Endothelial cell of umbilical vein (primary cell): ENCODE data around the gene DNAJC11. TPM values are rescaled to one million over a fixed set of nuclear protein-coding genes. Genes with fewer than 3 reads are reported as not detected.
"Not testable (repeated sequence)": the region's sequence is repeated elsewhere in the genome, so short reads cannot be mapped to it uniquely, and the experiment has no call there.

Experiments used
- BruUV-seq: library from RNA; stranded (reverse); fragments of 400-500 nt; replicated peaks from 2 replicates; lab custom pipeline; 2021; lab: Mats Ljungman, UMichigan
- CTCF ChIA-PET: fragments of 300-600, 350-600 bp; sonication (Branson Sonifier 250); formaldehyde crosslinking; loops from one replicate; lab custom pipeline; 2021; ENCODE audit warnings: antibody characterized with exemption, inconsistent platforms; lab: Charles Lee
- POLR2A ChIA-PET: fragments of 300-600, 350-600 bp; sonication (Branson Sonifier 250); formaldehyde crosslinking; loops from one replicate; lab custom pipeline; 2021; ENCODE audit warnings: antibody characterized with exemption, inconsistent platforms; lab: Charles Lee
- DNase-seq: peaks from one replicate; pipeline ENCODE4 v3.0.0-alpha.2; 2011; ENCODE audit warnings: low read depth, low spot score
- FAIRE-seq: peaks from 2 replicates; lab custom pipeline; 2011; peaks lifted over from hg19 to GRCh38; lab: Jason Lieb, UNC
- H2AFZ ChIP-seq: 2 replicates; pipeline ENCODE4 v1.6.0; 2012; ENCODE audit warnings: low read depth, low read length, control low read depth, inconsistent platforms
- H3K27ac ChIP-seq: 2 replicates; pipeline ENCODE4 v1.5.1; 2011; ENCODE audit warnings: low read depth, mild to moderate bottlenecking, control low read depth, low read length, moderate library complexity; ENCODE audit not compliant: insufficient read depth
- H3K27me3 ChIP-seq, 2 experiments: 2 replicates each; pipeline versions ENCODE4 v1.6.0 to v1.6.1; 2011; ENCODE audit warnings: low read length in 2 of 2, mixed read lengths in 1 of 2; ENCODE audit not compliant: control insufficient read depth in 2 of 2, insufficient read depth in 2 of 2
- H3K36me3 ChIP-seq, 2 experiments: 2 replicates in 1 of 2; 3 replicates in 1 of 2; pipeline ENCODE4 v1.5.1; 2011; ENCODE audit warnings: low read length in 2 of 2, mild to moderate bottlenecking in 1 of 2, moderate library complexity in 1 of 2; ENCODE audit not compliant: control insufficient read depth in 2 of 2, insufficient read depth in 2 of 2; ENCODE audit errors: extremely low read depth in 1 of 2
- H3K4me1 ChIP-seq: 3 replicates; pipeline ENCODE4 v1.5.1; 2011; ENCODE audit warnings: mild to moderate bottlenecking, low read length; ENCODE audit not compliant: control insufficient read depth, insufficient read depth; ENCODE audit errors: extremely low read depth
- H3K4me2 ChIP-seq: 2 replicates; pipeline ENCODE4 v1.6.1; 2011; ENCODE audit warnings: low read length, control low read depth, mixed read lengths; ENCODE audit not compliant: insufficient read depth
- H3K4me3 ChIP-seq, 3 experiments: fragments of 200-600 bp in 1 of 3; sonication (generic), shearing (Covaris generic) in 1 of 3; replicated peaks in 1 of 3; 2 replicates each; pipeline ENCODE4 v1.5.1; 2011 to 2016; ENCODE audit warnings: control low read depth in 3 of 3, low read length in 3 of 3, mild to moderate bottlenecking in 2 of 3, inconsistent platforms in 1 of 3, low read depth in 1 of 3, moderate library complexity in 1 of 3; ENCODE audit not compliant: insufficient read depth in 1 of 3
- H3K79me2 ChIP-seq: 2 replicates; pipeline ENCODE4 v1.6.0; 2012; ENCODE audit warnings: low read length, inconsistent platforms; ENCODE audit not compliant: control insufficient read depth, insufficient read depth
- H3K9ac ChIP-seq: replicated peaks from 2 replicates; pipeline ENCODE3; 2011; ENCODE audit warnings: low read length, control low read depth; ENCODE audit not compliant: insufficient read depth; ENCODE audit errors: extremely low read depth
- H3K9me1 ChIP-seq: replicated peaks from 3 replicates; pipeline ENCODE4 v1.6.0; 2011; ENCODE audit warnings: mild to moderate bottlenecking, low read length; ENCODE audit not compliant: control insufficient read depth, insufficient read depth; ENCODE audit errors: extremely low read depth
- H3K9me3 ChIP-seq: replicated peaks from 2 replicates; pipeline ENCODE4 v1.5.1; 2012; ENCODE audit warnings: low read length, inconsistent platforms; ENCODE audit not compliant: control insufficient read depth, insufficient read depth
- H4K20me1 ChIP-seq: replicated peaks from 2 replicates; pipeline ENCODE3; 2011; ENCODE audit warnings: mild to moderate bottlenecking, low read length; ENCODE audit not compliant: control insufficient read depth, insufficient read depth; ENCODE audit errors: extremely low read depth
- EZH2 ChIP-seq: IDR thresholded peaks from 2 replicates; pipeline ENCODE4 v1.6.1; 2012; ENCODE audit warnings: borderline replicate concordance, low read depth, mild to moderate bottlenecking, moderate library complexity, low read length, inconsistent platforms; ENCODE audit not compliant: severe bottlenecking
- FOS ChIP-seq: IDR thresholded peaks from 2 replicates; pipeline ENCODE4 v1.6.1; 2011; ENCODE audit warnings: mild to moderate bottlenecking, low read length, moderate library complexity, borderline replicate concordance; ENCODE audit not compliant: insufficient read depth
- GATA2 ChIP-seq: IDR thresholded peaks from 2 replicates; pipeline ENCODE4 v1.7.0; 2011; ENCODE audit warnings: low read depth, mild to moderate bottlenecking, moderate library complexity, mixed read lengths, low read length; ENCODE audit not compliant: insufficient read length, insufficient read depth
- JUN ChIP-seq: IDR thresholded peaks from 2 replicates; pipeline ENCODE4 v1.6.1; 2011; ENCODE audit warnings: borderline replicate concordance, low read depth; ENCODE audit not compliant: insufficient read length, insufficient read depth
- MYC ChIP-seq: IDR thresholded peaks from one replicate; pipeline ENCODE4 v1.6.1; 2011; ENCODE audit warnings: mild to moderate bottlenecking, low read depth, low read length
- POLR2AphosphoS5 ChIP-seq: IDR thresholded peaks from 2 replicates; pipeline ENCODE4 v1.6.1; 2012; ENCODE audit warnings: low read depth, mild to moderate bottlenecking, control low read depth, low read length, moderate library complexity; ENCODE audit not compliant: insufficient read depth
- dilution Hi-C: fragments of 300-500 bp; cut with MboI; formaldehyde crosslinking; loops from one replicate; pipeline ENCODE4 v1.15.0; 2019; ENCODE audit warnings: low sequenced_read_pairs; ENCODE audit not compliant: extremely low pct_ligation_motif_present
- intact Hi-C: fragments of 100-400 bp; cut with micrococcal nuclease; formaldehyde crosslinking; loops from one replicate; pipeline ENCODE4 v1.10.0; 2022
- polyA plus RNA-seq, 4 experiments: library from polyadenylated mRNA; depleted of rRNA in 3 of 4; stranded (reverse) in 3 of 4; unstranded in 1 of 4; fragments of >200 nt; gene quantifications; 2 replicates each; pipeline versions ENCODE4 v1.2.1 to v1.2.3, GENCODE V29; 2011 to 2012; ENCODE audit warnings: missing spikeins in 1 of 4
- total RNA-seq: library from RNA; stranded (reverse); gene quantifications from 2 replicates; pipeline ENCODE4 v1.2.3, GENCODE V29; 2021
- TF ChIP-seq, protein P1 (sequence below), 2 donors: IDR thresholded peaks; 1 replicate in 1 of 2; 2 replicates in 1 of 2; pipeline ENCODE4 v1.5.1; 2011; ENCODE audit warnings: low read length in 2 of 2, mild to moderate bottlenecking in 2 of 2, moderate library complexity in 2 of 2, control low read depth in 1 of 2, inconsistent platforms in 1 of 2, low read depth in 1 of 2; ENCODE audit not compliant: insufficient read depth in 1 of 2; ENCODE audit errors: extremely low read depth in 1 of 2

DNAJC11 gene
- total and polyA plus RNA-seq, 2 donors (not counting 3 experiments of a cell fraction or from before 2014, with no cell fraction given): 31.1 to 64.3 TPM

DNA sequence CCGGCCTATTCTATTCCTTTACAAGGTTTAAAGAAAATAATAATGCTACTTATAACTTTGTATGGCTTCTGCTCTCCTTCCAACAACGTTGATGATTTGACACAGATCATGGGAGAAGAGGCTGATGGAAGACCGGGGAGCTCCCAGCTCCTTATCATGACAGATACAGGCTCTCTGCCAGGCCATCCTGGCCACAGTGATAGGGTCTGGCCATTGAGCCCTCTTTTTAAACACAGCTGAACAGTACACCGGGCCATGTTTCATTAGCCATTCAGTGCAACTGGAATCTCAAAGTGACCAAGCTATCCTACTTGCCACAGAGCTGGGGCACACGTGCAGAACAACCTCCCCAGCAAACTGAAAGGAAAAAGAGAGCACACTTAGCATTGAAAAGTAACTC lies 34.9 kb downstream of the DNAJC11 start:
- H3K4me3 ChIP-seq: no peak overlapping the region
- H3K9me3 ChIP-seq: no peaks in the 10 kb centered on the region
- CTCF ChIA-PET: no interaction called here
- TF ChIP-seq GATA2: no peak
- TF ChIP-seq EZH2: no peak
- TF ChIP-seq POLR2AphosphoS5: no peak
- TF ChIP-seq, protein P1, sequence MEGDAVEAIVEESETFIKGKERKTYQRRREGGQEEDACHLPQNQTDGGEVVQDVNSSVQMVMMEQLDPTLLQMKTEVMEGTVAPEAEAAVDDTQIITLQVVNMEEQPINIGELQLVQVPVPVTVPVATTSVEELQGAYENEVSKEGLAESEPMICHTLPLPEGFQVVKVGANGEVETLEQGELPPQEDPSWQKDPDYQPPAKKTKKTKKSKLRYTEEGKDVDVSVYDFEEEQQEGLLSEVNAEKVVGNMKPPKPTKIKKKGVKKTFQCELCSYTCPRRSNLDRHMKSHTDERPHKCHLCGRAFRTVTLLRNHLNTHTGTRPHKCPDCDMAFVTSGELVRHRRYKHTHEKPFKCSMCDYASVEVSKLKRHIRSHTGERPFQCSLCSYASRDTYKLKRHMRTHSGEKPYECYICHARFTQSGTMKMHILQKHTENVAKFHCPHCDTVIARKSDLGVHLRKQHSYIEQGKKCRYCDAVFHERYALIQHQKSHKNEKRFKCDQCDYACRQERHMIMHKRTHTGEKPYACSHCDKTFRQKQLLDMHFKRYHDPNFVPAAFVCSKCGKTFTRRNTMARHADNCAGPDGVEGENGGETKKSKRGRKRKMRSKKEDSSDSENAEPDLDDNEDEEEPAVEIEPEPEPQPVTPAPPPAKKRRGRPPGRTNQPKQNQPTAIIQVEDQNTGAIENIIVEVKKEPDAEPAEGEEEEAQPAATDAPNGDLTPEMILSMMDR (IDR thresholded peaks at IDR 0.05; ENCODE audit: extremely low read depth in 1 of 2, insufficient read depth in 1 of 2, low read depth in 1 of 2, low read length in 2 of 2): no peak
- no peak for TF ChIP-seq MYC
- TF ChIP-seq JUN: no peak
- TF ChIP-seq FOS: no peak
- BruUV-seq: no TSS peak
- H3K9ac ChIP-seq: no peak overlapping the region
- H3K36me3 ChIP-seq: peaks cover 4 to 8% of the 10 kb centered on the region in 2 experiments
- POLR2A ChIA-PET: no interaction called here
- H3K4me1 ChIP-seq: no peaks in the 10 kb centered on the region
- no peaks in the 10 kb centered on the region for H3K9me1 ChIP-seq
- intact Hi-C loops: no loop called here
- H3K79me2 ChIP-seq: no peaks in the 10 kb centered on the region
- dilution Hi-C loops: no loop called here
- H4K20me1 ChIP-seq: no peaks in the 10 kb centered on the region
- no peak overlapping the region for H3K4me2 ChIP-seq
- no peaks in the 10 kb centered on the region for H3K27me3 ChIP-seq
- FAIRE-seq (no peak), DNase-seq (no peak)
- no peak overlapping the region for H2AFZ ChIP-seq
- no peak overlapping the region for H3K27ac ChIP-seq

DNA sequence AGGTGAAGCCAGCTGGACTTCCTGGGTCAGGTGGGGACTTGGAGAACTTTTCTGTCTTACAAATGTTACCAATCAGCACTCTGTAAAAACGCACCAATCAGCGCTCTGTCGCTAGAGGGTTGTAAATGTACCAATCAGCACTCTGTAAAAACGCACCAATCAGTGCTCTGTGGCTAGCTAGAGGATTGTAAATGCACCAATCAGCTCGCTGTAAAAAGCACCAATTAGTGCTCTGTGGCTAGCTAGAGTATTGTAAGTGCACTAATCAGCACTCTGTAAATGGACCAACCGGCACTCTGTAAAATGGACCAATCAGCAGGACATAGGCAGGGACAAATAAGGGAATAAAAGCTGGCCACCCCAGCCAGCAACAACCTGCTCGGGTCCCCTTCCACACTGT lies 39.1 kb downstream of the DNAJC11 start:
- POLR2A ChIA-PET, DNase-seq, BruUV-seq, H3K9me3 ChIP-seq, H3K9ac ChIP-seq, H3K27me3 ChIP-seq, H3K4me3 ChIP-seq, H4K20me1 ChIP-seq, H3K9me1 ChIP-seq, FAIRE-seq, H3K4me2 ChIP-seq, dilution Hi-C loops, H3K4me1 ChIP-seq, CTCF ChIA-PET, H3K79me2 ChIP-seq, H3K36me3 ChIP-seq, H2AFZ ChIP-seq, H3K27ac ChIP-seq, intact Hi-C loops: not testable (repeated sequence)
